HCT116 (cell line): ENCODE data around the gene PTPN12. TPM values are rescaled to one million over a fixed set of nuclear protein-coding genes. Genes with fewer than 3 reads are reported as not detected.

Experiments
- ATAC-seq: fragments of 200-7000 bp; cut with Tn5 transposase; 2 replicates; pipeline ENCODE4 v1.9.1; 2020; ENCODE audit warnings: mild to moderate bottlenecking, moderate library complexity
- BruUV-seq: library from RNA; stranded (reverse); fragments of 400-500 nt; replicated peaks from 2 replicates; lab custom pipeline; 2021; lab: Mats Ljungman, UMichigan
- CTCF ChIA-PET: fragments of 300-600 bp; sonication (Branson Sonifier 250); formaldehyde crosslinking; loops from one replicate; lab custom pipeline; 2021; ENCODE audit warnings: antibody characterized with exemption; lab: Charles Lee
- POLR2A ChIA-PET: fragments of 300-600, 350-600 bp; sonication (Branson Sonifier 250); formaldehyde crosslinking; loops from one replicate; lab custom pipeline; 2021; ENCODE audit warnings: antibody characterized with exemption; lab: Charles Lee
- RAD21 ChIA-PET, 2 experiments: fragments of 300-600 bp; sonication (Branson Sonifier 250); formaldehyde crosslinking; loops; one replicate each; lab custom pipeline; 2023; ENCODE audit warnings: low total read pairs in 2 of 2; ENCODE audit not compliant: uncharacterized antibody in 2 of 2, unreplicated experiment in 2 of 2, low non-redundant PET in 1 of 2; lab: Charles Lee
- DNase-seq: peaks from one replicate; pipeline ENCODE4 v3.0.0-alpha.2; 2010; ENCODE audit warnings: low read depth, low spot score
- H2AFZ ChIP-seq: fragments of 200-600 bp; shearing (Covaris generic), sonication (generic); 2 replicates; pipeline ENCODE4 v1.6.1; 2017; ENCODE audit warnings: low read depth, mixed run types, mixed read lengths, antibody characterized with exemption, low read length; ENCODE audit not compliant: poor library complexity, severe bottlenecking
- H3K27ac ChIP-seq: 2 replicates; pipeline ENCODE4 v1.5.1; 2012; ENCODE audit warnings: low read depth, low read length
- H3K27me3 ChIP-seq: fragments of 200-600 bp; sonication (generic); 2 replicates; pipeline ENCODE4 v1.6.1; 2016; ENCODE audit warnings: mixed run types, low read length, mixed read lengths; ENCODE audit not compliant: insufficient read depth
- H3K36me3 ChIP-seq, 2 experiments: fragments of 200-500 bp in 1 of 2; fragments of 200-600 bp in 1 of 2; sonication (Bioruptor generic) in 1 of 2; sonication (generic) in 1 of 2; 2 replicates each; pipeline versions ENCODE4 v1.5.1 to v1.6.1; 2014 to 2016; ENCODE audit warnings: low read length in 2 of 2, inconsistent platforms in 1 of 2, mixed read lengths in 1 of 2, mixed run types in 1 of 2; ENCODE audit not compliant: insufficient read depth in 2 of 2, control insufficient read depth in 1 of 2
- H3K4me1 ChIP-seq, 2 experiments: fragments of 200-600 bp in 1 of 2; sonication (generic) in 1 of 2; 2 replicates each; pipeline versions ENCODE4 v1.5.1 to v1.6.1; 2012 to 2017; ENCODE audit warnings: low read length in 2 of 2, inconsistent platforms in 1 of 2, mild to moderate bottlenecking in 1 of 2, mixed read lengths in 1 of 2, mixed run types in 1 of 2, moderate library complexity in 1 of 2; ENCODE audit not compliant: insufficient read depth in 2 of 2, control insufficient read depth in 1 of 2
- H3K4me2 ChIP-seq: fragments of 200-600 bp; sonication (generic); 2 replicates; pipeline ENCODE4 v1.6.1; 2017; ENCODE audit warnings: mixed run types, low read length, mixed read lengths
- H3K4me3 ChIP-seq, 2 experiments: fragments of 200-600 bp in 1 of 2; sonication (generic) in 1 of 2; replicated peaks in 1 of 2; 2 replicates each; pipeline ENCODE4 v1.5.1; 2011 to 2016; ENCODE audit warnings: low read length in 2 of 2, control low read depth in 1 of 2, low read depth in 1 of 2, mild to moderate bottlenecking in 1 of 2, mixed read lengths in 1 of 2, mixed run types in 1 of 2
- H3K79me2 ChIP-seq: fragments of 200-600 bp; sonication (generic); 2 replicates; pipeline ENCODE4 v1.6.1; 2017; ENCODE audit warnings: mild to moderate bottlenecking, mixed run types, low read length, moderate library complexity, mixed read lengths; ENCODE audit not compliant: insufficient read depth
- H3K9ac ChIP-seq: fragments of 200-600 bp; sonication (generic); 2 replicates; pipeline ENCODE4 v1.6.1; 2016; ENCODE audit warnings: low read length, mixed read lengths
- H3K9me2 ChIP-seq: fragments of 200-600 bp; sonication (generic), shearing (Covaris generic); 2 replicates; pipeline ENCODE4 v1.6.1; 2017; ENCODE audit warnings: mixed run types, mild to moderate bottlenecking, moderate library complexity; ENCODE audit not compliant: insufficient read depth
- H3K9me3 ChIP-seq, 2 experiments: fragments of 200-500 bp in 1 of 2; fragments of 200-600 bp in 1 of 2; sonication (Bioruptor generic) in 1 of 2; sonication (generic) in 1 of 2; 2 replicates each; pipeline ENCODE4 v1.6.1; 2014 to 2017; ENCODE audit warnings: low read length in 2 of 2, mixed read lengths in 2 of 2, inconsistent platforms in 1 of 2, low read depth in 1 of 2, mild to moderate bottlenecking in 1 of 2, mixed run types in 1 of 2, moderate library complexity in 1 of 2; ENCODE audit not compliant: control insufficient read depth in 1 of 2, insufficient read depth in 1 of 2
- H4K20me1 ChIP-seq: fragments of 200-600 bp; sonication (generic), shearing (Covaris generic); 2 replicates; pipeline ENCODE4 v1.6.1; 2017; ENCODE audit warnings: mixed run types, mild to moderate bottlenecking, moderate library complexity; ENCODE audit not compliant: insufficient read depth
- CBX3 ChIP-seq: IDR thresholded peaks from 2 replicates; pipeline ENCODE4 v1.6.1; 2012; ENCODE audit warnings: low read depth
- CEBPB ChIP-seq: IDR thresholded peaks from 2 replicates; pipeline ENCODE4 v1.6.1; 2012; ENCODE audit warnings: low read depth
- EGR1 ChIP-seq: IDR thresholded peaks from 2 replicates; pipeline ENCODE4 v1.6.1; 2012; ENCODE audit warnings: low read depth
- JUND ChIP-seq: IDR thresholded peaks from 2 replicates; pipeline ENCODE4 v1.6.1; 2012
- POLR2AphosphoS5 ChIP-seq: IDR thresholded peaks from 2 replicates; pipeline ENCODE4 v1.6.1; 2011; ENCODE audit warnings: mild to moderate bottlenecking, low read depth, low read length, moderate library complexity
- RAD21 ChIP-seq: IDR thresholded peaks from 2 replicates; pipeline ENCODE4 v1.6.1; 2012; ENCODE audit warnings: low read depth, mild to moderate bottlenecking
- SIN3A ChIP-seq: IDR thresholded peaks from 2 replicates; pipeline ENCODE4 v1.6.1; 2012; ENCODE audit warnings: low read depth
- SP1 ChIP-seq: IDR thresholded peaks from 2 replicates; pipeline ENCODE4 v1.6.1; 2012; ENCODE audit warnings: low read depth
- SRF ChIP-seq: IDR thresholded peaks from 2 replicates; pipeline ENCODE4 v1.6.1; 2012; ENCODE audit warnings: low read depth
- TCF7L2 ChIP-seq: IDR thresholded peaks from 2 replicates; pipeline ENCODE4 v1.7.0; 2011; ENCODE audit warnings: borderline replicate concordance, inconsistent platforms; ENCODE audit not compliant: insufficient read depth, insufficient read length; ENCODE audit errors: extremely low read depth
- YY1 ChIP-seq: IDR thresholded peaks from 2 replicates; pipeline ENCODE4 v1.6.1; 2011; ENCODE audit warnings: low read length, low read depth, moderate library complexity, mild to moderate bottlenecking; ENCODE audit not compliant: insufficient replicate concordance; ENCODE audit errors: extremely low read depth
- ZFX ChIP-seq: fragments of 450-650 bp; IDR thresholded peaks from 2 replicates; pipeline ENCODE4 v1.6.1; 2017
- intact Hi-C: fragments of 100-400 bp; cut with micrococcal nuclease; formaldehyde crosslinking; loops from 2 replicates; pipeline ENCODE4 v1.10.0; 2022
- total RNA-seq: library from RNA; stranded (reverse); gene quantifications from one replicate; pipeline ENCODE4 v1.2.1, GENCODE V29; 2021; ENCODE audit not compliant: unreplicated experiment
- TF ChIP-seq, protein P1 (sequence below): IDR thresholded peaks from 2 replicates; pipeline ENCODE4 v1.6.1; 2012; ENCODE audit warnings: low read depth

Gene PTPN12
- total RNA-seq, 1 experiment from 2014 or later: 80.5 TPM

DNA sequence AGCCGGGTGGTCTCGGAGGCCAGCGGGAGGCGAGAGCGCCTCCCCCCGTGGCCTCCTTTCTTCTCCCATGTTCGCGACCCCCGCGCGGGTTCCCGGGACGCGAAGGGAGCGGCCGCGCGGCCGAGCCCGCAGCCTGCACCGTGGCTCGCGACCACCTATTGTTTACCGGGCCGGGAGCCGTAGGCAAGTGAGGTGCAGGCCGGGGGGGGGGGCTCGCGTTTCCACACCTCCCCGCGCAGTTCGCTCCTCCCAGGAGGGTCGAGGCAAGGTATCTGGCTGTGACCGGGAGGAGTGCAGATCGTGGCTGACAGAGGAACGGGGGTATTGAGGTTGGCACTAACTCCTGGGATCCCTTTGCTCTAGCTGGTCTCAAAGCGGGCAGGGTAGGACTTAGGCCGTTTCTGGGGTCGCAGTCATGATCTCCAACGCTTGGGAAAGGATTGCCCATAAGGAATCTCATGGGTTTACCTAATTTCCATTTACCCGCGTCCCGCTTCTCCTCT, 734 bp downstream of the PTPN12 start:
- Histone ChIP-seq H3K9me3 (no peaks in the 10 kb centered on the region), H3K9ac (peak overlapping the region; percentile 90), H3K27me3 (no peaks in the 10 kb centered on the region), H3K4me1 (peaks cover 23 to 40% of the 10 kb centered on the region in 2 experiments), H3K4me2 (peak overlapping the region; percentile 91), H3K9me2 (no peaks in the 10 kb centered on the region), H3K4me3 (peak overlapping the region; percentile 93 to 96)
- ATAC-seq (peak; percentile 13; the same call in 1 of the 2 replicates), DNase-seq (no peak)
- intact Hi-C loops: no loop called here
- POLR2A ChIA-PET: no interaction called here
- TF ChIP-seq JUND: no peak
- TF ChIP-seq ZFX: peak; percentile 53
- TF ChIP-seq, all 23 proteins: peak for 1
- H3K79me2 ChIP-seq: peaks cover 53% of the 10 kb centered on the region
- ChIA-PET RAD21 (no interaction called here), CTCF (no interaction called here)
- peak overlapping the region; percentile 83 for H3K27ac ChIP-seq
- no peaks in the 10 kb centered on the region for H3K36me3 ChIP-seq
- H4K20me1 ChIP-seq: no peaks in the 10 kb centered on the region
- no TSS peak for BruUV-seq
- no peak overlapping the region for H2AFZ ChIP-seq

DNA sequence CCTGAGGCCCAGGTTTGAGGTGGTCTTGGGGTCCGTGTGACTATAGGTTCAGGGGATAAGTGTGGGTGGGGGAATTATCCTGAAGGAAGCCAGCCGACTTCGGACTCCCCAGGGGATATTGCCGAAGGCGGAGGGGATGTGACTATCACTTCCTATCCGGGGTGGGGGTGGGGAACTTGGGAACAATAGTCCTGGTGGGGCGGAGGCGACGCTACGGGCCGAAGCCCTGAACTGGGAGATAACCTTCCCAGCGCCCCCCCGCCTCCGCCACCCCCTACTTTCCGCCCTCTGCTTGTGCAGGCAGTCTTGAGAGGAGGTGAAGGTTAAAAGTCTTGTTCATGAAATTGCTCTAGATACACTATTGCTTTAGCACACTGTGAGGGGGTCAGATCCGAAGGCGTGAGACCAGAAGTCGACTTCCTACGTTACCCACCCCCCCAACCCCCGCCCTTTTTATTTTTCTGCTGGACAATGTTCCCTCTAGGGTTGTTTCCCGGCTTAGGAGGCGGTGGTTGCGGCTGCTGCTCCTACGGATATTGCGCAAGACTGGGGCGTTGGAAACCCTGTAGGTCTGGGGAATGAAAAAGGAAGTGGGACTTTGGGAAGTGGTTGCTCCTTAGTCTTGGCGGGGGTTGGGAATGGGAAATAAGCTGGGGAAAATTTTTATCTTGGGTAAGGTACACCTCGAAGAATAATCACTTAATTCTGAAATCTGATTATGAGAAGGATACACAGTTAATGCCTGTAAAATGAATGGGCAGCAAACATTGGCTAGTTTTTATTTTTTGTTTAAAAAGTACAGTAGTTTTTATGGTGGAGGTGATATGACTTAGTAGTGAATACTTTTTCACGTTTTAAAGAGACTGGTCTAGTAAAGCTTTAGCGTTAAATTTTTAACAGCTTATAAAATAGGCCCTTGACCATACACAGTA, 1.5 kb downstream of the PTPN12 start:
- Histone ChIP-seq H3K4me2 (peak overlapping the region; percentile 91), H2AFZ (no peak overlapping the region), H3K9ac (peak overlapping the region; percentile 90), H3K9me2 (no peaks in the 10 kb centered on the region), H3K36me3 (no peaks in the 10 kb centered on the region), H3K27me3 (no peaks in the 10 kb centered on the region), H3K27ac (peak overlapping the region; percentile 83), H4K20me1 (no peaks in the 10 kb centered on the region), H3K9me3 (no peaks in the 10 kb centered on the region), H3K79me2 (peaks cover 60% of the 10 kb centered on the region), H3K4me1 (peaks cover 23 to 40% of the 10 kb centered on the region in 2 experiments), H3K4me3 (peak overlapping the region; percentile 93 to 96)
- DNase-seq (peak; percentile 90), ATAC-seq (peak; percentile 49)
- POLR2A ChIA-PET: no interaction called here
- BruUV-seq: TSS peak; percentile 34
- intact Hi-C loops: no loop called here
- CTCF ChIA-PET: no interaction called here
- RAD21 ChIA-PET: interaction anchor here in 1 of 2 experiments (0.6 to 0.7 kb wide), 2 partner anchors 142 to 277 kb away, joined by 3 to 4 read pairs; no protein-coding TSS in a partner anchor
- TF ChIP-seq EGR1: peak; percentile 55; the same call in 1 of the 2 replicates
- no peak for TF ChIP-seq TCF7L2
- peak; percentile 66 for TF ChIP-seq POLR2AphosphoS5
- peak; percentile 71 for TF ChIP-seq SP1
- TF ChIP-seq RAD21: 0 out of 2 replicates have a peak, but pooled peaks have one; percentile 9
- TF ChIP-seq YY1: no peak
- TF ChIP-seq JUND: peak; percentile 30; the same call in 1 of the 2 replicates
- TF ChIP-seq SIN3A: peak; percentile 32; the same call in 1 of the 2 replicates
- TF ChIP-seq CBX3: peak; percentile 57; the same call in 1 of the 2 replicates
- TF ChIP-seq, protein P1, sequence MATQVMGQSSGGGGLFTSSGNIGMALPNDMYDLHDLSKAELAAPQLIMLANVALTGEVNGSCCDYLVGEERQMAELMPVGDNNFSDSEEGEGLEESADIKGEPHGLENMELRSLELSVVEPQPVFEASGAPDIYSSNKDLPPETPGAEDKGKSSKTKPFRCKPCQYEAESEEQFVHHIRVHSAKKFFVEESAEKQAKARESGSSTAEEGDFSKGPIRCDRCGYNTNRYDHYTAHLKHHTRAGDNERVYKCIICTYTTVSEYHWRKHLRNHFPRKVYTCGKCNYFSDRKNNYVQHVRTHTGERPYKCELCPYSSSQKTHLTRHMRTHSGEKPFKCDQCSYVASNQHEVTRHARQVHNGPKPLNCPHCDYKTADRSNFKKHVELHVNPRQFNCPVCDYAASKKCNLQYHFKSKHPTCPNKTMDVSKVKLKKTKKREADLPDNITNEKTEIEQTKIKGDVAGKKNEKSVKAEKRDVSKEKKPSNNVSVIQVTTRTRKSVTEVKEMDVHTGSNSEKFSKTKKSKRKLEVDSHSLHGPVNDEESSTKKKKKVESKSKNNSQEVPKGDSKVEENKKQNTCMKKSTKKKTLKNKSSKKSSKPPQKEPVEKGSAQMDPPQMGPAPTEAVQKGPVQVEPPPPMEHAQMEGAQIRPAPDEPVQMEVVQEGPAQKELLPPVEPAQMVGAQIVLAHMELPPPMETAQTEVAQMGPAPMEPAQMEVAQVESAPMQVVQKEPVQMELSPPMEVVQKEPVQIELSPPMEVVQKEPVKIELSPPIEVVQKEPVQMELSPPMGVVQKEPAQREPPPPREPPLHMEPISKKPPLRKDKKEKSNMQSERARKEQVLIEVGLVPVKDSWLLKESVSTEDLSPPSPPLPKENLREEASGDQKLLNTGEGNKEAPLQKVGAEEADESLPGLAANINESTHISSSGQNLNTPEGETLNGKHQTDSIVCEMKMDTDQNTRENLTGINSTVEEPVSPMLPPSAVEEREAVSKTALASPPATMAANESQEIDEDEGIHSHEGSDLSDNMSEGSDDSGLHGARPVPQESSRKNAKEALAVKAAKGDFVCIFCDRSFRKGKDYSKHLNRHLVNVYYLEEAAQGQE: no peak
- TF ChIP-seq CEBPB: peak; percentile 100
- peak; percentile 9; the same call in 1 of the 2 replicates for TF ChIP-seq SRF
